Stomach (tissue), 4 donors: ENCODE results near the gene TADA2B.

Experiments used
- CTCF ChIP-seq, 7 experiments: fragments of 450-650 bp in 4 of 7; fragments of 200-600 bp in 3 of 7; sonication (generic) in 3 of 7; IDR thresholded peaks; one replicate each; pipeline ENCODE4 v1.5.1; 2016 to 2019; ENCODE audit warnings: antibody characterized with exemption in 7 of 7, control low read depth in 2 of 7, mild to moderate bottlenecking in 1 of 7
- POLR2A ChIP-seq, 4 donors: fragments of 450-650 bp; IDR thresholded peaks; one replicate each; pipeline ENCODE4 v1.6.1; 2016; ENCODE audit warnings: antibody characterized with exemption in 4 of 4, control low read depth in 2 of 4, mild to moderate bottlenecking in 1 of 4, moderate library complexity in 1 of 4
- POLR2AphosphoS5 ChIP-seq, 3 donors: sonication (generic); formaldehyde crosslinking; IDR thresholded peaks; one replicate each; pipeline ENCODE4 v1.6.1; 2016; ENCODE audit warnings: antibody characterized with exemption in 3 of 3

GRCh38 chr4:7004331-7004730, 38.8 kb upstream of the TADA2B start:
- TF ChIP-seq CTCF (IDR thresholded peaks at IDR 0.05) (no peak), POLR2AphosphoS5 (IDR thresholded peaks at IDR 0.05) (no peak), POLR2A (IDR thresholded peaks at IDR 0.05) (no peak)
